BJ (cell line): ENCODE data around the gene DLG1. TPM values are rescaled to one million over a fixed set of nuclear protein-coding genes. Genes with fewer than 3 reads are reported as not detected.
A peak's percentile ranks its signal among the peaks of the same experiment; 100 is the strongest.

Experiments used
- CTCF ChIA-PET: fragments of 350-600 bp; formaldehyde crosslinking; extraction: SDS; loops from one replicate; lab custom pipeline; 2021; ENCODE audit warnings: antibody characterized with exemption, inconsistent platforms; lab: Yijun Ruan, JAX
- POLR2A ChIA-PET: fragments of 300-600 bp; sonication (Branson Sonifier 250); formaldehyde crosslinking; extraction: SDS; loops from one replicate; lab custom pipeline; 2021; ENCODE audit warnings: antibody characterized with exemption; lab: Charles Lee
- DNase-seq: peaks from one replicate; pipeline ENCODE4 v3.0.0-alpha.2; 2011; ENCODE audit warnings: low read depth
- H3K27me3 ChIP-seq: 2 replicates; pipeline ENCODE4 v1.6.0; 2011; ENCODE audit warnings: low read length; ENCODE audit not compliant: control insufficient read depth, insufficient read depth
- H3K36me3 ChIP-seq: 2 replicates; pipeline ENCODE4 v1.5.1; 2011; ENCODE audit warnings: low read length; ENCODE audit not compliant: control insufficient read depth, insufficient read depth
- H3K4me3 ChIP-seq: 2 replicates; pipeline ENCODE4 v1.5.1; 2011; ENCODE audit warnings: low read depth, mild to moderate bottlenecking, control low read depth, low read length
- CTCF ChIP-seq: IDR thresholded peaks from 2 replicates; pipeline ENCODE4 v1.5.1; 2011; ENCODE audit warnings: low read depth, mild to moderate bottlenecking, control low read depth, inconsistent platforms, low read length, moderate library complexity; ENCODE audit not compliant: insufficient read depth
- polyA plus RNA-seq: library from polyadenylated mRNA; depleted of rRNA; stranded (reverse); fragments of >200 nt; gene quantifications from 2 replicates; pipeline ENCODE4 v1.2.3, GENCODE V29; 2011

The DLG1 gene
- polyA plus RNA-seq, 1 experiment, result 40.4 TPM

GRCh38 chr3:197303452-197303851 lies 5.0 kb upstream of the DLG1 start:
- Histone ChIP-seq H3K27me3 (no peaks in the 10 kb centered on the region), H3K4me3 (no peak overlapping the region), H3K36me3 (no peaks in the 10 kb centered on the region)
- POLR2A ChIA-PET, result no interaction called here
- no peak for TF ChIP-seq CTCF
- CTCF ChIA-PET, result interaction anchor here (2.1 kb wide), 1 partner anchor 150 kb away, joined by 6 read pairs; no protein-coding TSS in a partner anchor
- DNase-seq, result no peak

GRCh38 chr3:197302696-197303341 lies 4.4 kb upstream of the DLG1 start:
- Histone ChIP-seq H3K27me3 (no peaks in the 10 kb centered on the region), H3K4me3 (no peak overlapping the region), H3K36me3 (no peaks in the 10 kb centered on the region)
- ChIA-PET POLR2A (no interaction called here), CTCF (interaction anchor here (0.7 to 2.1 kb wide), 4 partner anchors 42 to 774 kb away, joined by 3 to 6 read pairs (median 4); no protein-coding TSS in a partner anchor)
- 0 out of 2 replicates have a peak, but pooled peaks have one; percentile 4 for TF ChIP-seq CTCF
- DNase-seq, result no peak

- Histone ChIP-seq H3K36me3 (no peaks in the 10 kb centered on the region), H3K4me3 (no peak overlapping the region), H3K27me3 (no peaks in the 10 kb centered on the region)
- POLR2A ChIA-PET, result no interaction called here
- CTCF ChIA-PET, result interaction anchor here (0.6 to 2.1 kb wide), 5 partner anchors 22 to 774 kb away, joined by 3 to 6 read pairs (median 3); no protein-coding TSS in a partner anchor
- no peak for TF ChIP-seq CTCF
- DNase-seq, result no peak
These were observed 3.6 kb upstream of the DLG1 start for GRCh38 chr3:197302033-197302432.

- Histone ChIP-seq H3K36me3 (no peaks in the 10 kb centered on the region), H3K27me3 (no peaks in the 10 kb centered on the region), H3K4me3 (no peak overlapping the region)
- ChIA-PET CTCF (interaction anchor here (1.6 kb wide), 1 partner anchor 209 kb away, joined by 3 read pairs; no protein-coding TSS in a partner anchor), POLR2A (no interaction called here)
- no peak for DNase-seq
- no peak for TF ChIP-seq CTCF
These were observed 1.9 kb upstream of the DLG1 start for GRCh38 chr3:197300361-197300760.

GRCh38 chr3:197298945-197299854 lies 788 bp upstream of the DLG1 start:
- POLR2A ChIA-PET, result interaction anchor here (0.6 kb wide), 1 partner anchor 168 kb away, joined by 3 read pairs; no protein-coding TSS in a partner anchor
- Histone ChIP-seq H3K27me3 (no peaks in the 10 kb centered on the region), H3K36me3 (no peaks in the 10 kb centered on the region), H3K4me3 (peak overlapping the region; percentile 81)
- no peak for TF ChIP-seq CTCF
- DNase-seq, result no peak
- CTCF ChIA-PET, result interaction anchor here (0.8 to 1.1 kb wide), 2 partner anchors 211 to 222 kb away, joined by 3 to 4 read pairs; no protein-coding TSS in a partner anchor
